DMS153 treated with DMSO at 0.1 percent for 48 hours (cell line): ENCODE data around the gene PDE7B.

Experiments
- DNase-seq: peaks from one replicate; lab custom pipeline; 2025; ENCODE audit not compliant: unreplicated experiment; lab: John Stamatoyannopoulos, UW

PDE7B gene

DNA sequence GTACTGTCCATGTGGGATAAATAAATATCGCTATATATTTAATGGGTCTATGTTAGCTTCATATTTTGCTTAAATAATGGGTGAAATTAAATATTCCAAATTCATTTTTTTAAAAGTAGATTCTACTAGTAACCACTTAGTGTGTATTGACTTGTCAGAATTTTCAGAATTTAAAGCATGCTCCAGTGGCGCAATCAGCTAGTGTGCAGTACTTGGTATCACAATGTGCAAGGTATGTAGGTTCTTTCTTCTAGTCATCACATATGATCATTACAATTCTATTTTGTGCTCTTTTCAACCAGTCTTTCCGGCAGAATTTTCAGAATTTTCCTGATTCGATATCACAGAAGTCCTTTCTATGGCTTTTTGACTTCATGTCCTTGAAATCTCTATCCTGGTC lies 32.6 kb downstream of the PDE7B start:
- no peak for DNase-seq

DNA sequence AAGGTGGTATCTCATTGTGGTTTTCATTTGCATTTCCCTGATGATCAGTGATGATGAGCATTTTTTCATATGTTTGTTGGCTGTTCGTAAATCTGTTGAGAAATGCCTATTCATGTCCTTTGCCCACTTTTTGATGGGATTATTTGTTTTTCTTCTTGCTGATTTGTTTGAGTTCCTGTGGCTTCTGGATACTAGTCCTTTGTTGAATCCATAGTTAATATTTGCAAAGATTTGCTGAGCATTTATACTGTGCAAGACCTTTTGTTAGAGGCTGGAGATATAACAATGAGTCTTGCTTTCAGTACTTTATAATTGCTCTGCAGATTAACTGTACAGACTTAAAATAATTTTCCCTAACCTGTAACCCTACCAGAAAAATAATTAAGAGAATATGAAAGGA lies 35.6 kb downstream of the PDE7B start:
- no peak for DNase-seq

GRCh38 chr6:135888818-135889217 lies 37.3 kb downstream of the PDE7B start:
- DNase-seq: no peak

GRCh38 chr6:135890876-135891275 lies 39.4 kb downstream of the PDE7B start:
- no peak for DNase-seq

DNA sequence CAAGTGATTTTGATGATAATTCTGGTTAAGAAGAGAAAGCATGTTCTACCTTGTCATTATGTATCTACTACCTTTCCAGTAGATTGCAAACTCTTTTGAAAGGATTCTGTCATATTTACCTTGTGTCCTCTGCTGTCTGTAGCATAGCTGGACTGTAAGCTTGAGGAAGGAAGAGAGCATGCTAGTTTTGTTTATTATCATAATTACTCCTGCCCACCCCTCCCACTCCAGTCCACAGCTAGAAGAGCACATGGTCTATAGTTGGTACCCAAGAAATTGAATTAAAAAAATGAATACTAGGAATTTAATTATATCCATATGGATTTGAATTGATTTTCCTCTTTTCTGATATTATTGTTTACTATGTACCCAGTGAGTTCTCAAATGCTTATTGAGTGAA lies 40.2 kb downstream of the PDE7B start:
- DNase-seq: no peak

DNA sequence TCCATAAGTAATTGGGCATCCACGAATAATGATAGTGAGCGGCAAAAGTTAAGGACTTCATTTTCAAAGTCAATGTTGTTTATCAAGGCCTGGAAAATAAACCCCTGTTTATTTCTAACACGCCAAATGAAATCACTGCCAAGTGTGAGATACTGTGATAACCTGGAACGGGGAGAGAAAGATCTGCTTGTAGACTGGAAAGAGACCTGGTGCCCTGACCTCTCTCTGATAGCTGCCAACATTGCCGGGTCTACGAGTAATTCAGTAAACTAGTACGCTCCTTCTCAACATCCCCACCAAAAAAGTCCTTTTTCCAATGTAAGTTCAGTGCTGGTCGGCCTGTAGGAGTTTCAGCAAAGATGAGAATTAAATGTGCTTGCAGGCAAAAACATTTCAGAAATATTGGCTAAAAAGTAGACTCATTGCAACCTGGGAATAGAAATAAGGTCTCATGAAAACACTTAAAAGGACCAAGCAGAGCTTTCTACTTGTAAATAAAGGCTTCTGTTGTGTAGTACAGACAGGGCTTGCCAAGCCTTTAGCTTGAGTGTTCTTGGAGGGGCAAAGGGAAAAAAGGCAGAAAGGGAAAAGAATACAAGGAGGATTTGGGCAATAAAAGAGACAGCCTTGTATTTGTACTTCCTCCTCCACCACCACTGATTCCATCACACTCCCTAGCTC lies 43.9 kb downstream of the PDE7B start:
- no peak for DNase-seq

DNA sequence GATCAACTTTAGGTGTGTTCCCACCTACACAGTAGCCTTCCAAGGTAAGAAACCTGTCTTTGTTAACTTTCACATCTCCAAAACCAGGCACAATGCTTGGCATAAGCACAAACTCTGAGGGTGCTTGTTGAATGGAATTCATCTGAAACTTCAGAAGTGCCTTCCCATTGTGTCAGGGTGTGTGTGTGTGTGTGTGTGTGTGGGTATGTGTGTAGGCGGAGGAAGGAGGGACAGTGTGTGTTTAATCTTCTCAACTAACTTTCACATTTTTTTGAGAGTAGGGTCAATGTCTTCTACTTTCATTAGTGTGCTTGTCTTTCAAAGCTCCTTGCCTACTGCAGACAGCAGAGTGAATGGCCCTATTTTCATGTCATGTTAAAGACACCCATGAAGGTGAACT lies 45.6 kb downstream of the PDE7B start:
- DNase-seq: no peak

DNA sequence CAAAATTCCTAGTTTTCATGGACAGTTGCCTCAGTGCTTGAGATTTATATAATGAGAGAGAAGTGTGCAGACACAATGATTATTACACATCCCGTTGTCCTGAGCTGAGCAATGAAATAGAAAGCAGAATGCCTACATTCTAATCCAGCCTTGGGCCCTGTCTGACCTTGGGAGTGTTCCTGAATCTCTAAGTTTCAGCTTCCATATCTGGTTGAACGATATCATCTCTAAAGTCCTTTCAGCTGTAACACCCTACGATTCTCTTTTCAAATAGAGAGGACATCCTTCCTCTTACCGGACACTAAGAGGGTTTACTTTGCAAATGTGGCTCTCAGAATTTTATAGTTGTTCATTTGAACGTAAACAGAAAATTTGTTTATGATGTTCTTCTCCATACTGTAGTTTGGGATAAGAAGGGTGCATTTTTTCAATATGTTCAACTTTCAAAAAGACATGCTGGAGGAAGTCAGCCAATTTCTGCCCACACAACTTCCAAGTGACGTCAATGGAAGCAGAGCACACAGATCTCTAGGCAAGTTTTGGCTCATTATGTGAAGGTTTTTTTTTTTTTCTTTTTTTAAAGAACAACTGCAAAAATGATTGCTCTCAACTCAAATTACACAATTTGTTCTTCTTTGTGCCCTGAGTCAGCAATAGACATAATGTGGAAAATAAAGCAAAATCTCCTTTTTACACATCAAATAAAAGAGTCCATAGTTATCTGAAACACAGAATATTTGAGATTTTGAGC lies 50.4 kb downstream of the PDE7B start:
- DNase-seq: no peak

DNA sequence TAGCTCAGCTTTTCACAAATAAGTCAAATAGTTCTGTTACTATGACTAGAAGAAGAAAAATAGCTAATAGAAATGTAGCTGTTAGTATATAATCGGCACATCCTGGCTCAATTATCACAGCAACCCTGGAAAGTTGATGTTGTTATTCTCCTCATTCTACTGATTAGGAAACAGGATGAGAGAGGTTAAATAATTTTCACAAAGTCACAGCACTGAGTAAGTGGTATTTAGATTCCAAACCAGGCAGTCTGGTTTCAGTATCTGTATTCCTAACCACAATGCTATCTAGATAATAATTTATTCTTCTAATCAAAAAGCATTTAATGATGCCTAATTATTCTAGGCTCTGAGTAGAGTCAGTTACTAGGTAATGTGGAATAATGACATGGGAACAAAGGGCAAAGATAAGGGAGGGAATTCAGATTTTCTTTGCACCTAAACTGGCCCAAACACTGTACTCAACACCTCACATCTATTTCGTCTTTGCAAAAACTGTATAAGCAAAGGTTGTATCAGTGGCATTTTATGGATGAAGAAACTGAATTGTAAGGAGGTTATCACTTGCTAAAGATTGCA lies 51.3 kb downstream of the PDE7B start:
- no peak for DNase-seq

DNA sequence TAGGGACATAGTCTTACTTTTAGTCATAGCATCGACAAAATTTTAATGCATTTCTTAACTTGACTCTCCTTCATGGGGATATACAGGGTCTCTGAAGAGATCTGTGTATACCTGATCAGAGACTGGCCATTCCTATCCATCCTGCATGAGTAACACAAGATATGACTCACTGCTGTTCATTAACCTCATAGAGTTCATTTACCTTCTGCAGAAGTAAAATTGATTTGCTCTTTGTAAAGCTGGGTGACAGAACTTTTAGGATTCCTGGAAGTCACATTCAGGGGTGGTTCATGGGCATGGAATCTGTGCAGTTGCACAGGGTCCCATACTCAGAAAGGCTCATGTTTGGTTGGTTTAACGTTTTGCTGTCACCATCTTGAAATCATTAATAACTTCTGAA lies 53.2 kb downstream of the PDE7B start:
- DNase-seq: no peak

DNA sequence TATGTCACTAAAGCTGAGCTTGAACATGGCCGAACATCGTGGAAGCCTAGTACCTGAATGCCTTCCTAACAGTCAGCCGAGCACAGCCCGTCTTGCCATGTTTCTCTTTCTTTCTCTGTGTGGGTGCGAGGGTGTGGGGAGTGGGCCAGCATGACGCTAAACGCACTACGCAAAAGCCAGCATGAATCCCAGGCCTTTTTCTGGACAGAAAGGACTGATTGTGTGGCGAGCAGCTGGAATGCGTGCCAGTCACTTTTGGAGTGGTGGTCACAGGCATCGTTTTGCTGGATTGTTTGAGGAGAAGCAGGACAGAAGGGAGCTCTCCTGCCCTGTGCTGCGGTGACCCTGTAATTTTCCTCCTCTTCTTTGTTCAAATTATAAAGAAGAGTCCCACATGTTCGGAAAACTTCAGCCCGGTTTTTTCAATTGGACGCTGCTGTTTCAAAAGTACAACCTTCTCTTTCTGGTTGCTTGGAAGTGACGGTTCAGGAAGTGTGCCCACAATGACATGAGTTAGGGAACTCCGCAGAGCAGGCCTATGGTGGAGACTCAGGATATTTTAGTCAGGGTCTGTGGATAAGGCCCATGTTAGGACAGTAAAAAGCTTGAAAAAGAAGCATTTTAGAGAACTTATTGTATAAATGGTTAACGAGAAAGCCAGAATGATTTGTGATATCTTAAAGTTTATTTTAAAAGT lies 54.3 kb downstream of the PDE7B start:
- no peak for DNase-seq

DNA sequence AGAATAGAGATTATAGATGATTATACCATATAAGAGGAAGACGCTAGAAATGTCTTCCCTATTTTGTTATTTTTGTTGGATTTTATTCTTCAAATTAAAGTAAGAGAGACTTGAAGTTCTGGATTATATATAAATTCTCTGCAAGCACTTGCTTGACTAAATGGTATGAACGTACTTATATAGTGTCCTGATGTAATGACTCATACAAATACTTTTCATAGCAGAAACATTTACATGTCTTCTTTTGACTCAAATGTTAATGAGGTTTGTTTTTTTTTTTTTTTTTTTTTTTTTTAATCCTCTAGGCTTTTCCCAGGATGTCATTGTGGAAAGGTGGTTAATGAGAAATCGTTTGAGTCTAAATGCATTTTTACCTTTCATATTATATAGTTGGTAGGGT lies 55.0 kb downstream of the PDE7B start:
- DNase-seq: no peak

DNA sequence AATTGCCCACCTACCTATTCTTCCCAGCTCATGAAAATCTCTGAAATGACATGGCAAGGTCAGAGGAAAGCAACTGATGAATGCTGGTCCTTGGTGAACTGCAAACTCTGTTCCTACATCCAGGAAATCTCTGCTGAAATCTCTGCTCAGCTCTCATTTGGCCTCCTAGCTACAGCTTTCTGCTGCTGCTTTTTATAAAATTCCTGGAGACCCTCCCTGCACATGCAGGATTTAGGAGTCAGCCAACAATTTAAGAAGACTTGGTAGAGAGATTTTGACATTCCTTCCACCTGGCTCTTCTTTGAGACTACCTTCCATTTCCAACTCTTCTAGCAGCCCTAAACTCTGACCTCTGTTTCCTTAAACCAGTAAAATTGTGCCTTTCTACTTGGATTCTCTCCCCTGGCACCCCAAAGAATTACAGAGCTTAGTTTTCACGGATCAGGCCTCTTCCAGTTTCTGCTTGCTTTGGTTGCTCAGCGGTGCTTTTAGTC lies 55.5 kb downstream of the PDE7B start:
- DNase-seq: no peak

GRCh38 chr6:135909737-135910387 lies 58.4 kb downstream of the PDE7B start:
- DNase-seq: peak; percentile 57

GRCh38 chr6:135910790-135911618 lies 59.5 kb downstream of the PDE7B start:
- no peak for DNase-seq

GRCh38 chr6:135913785-135914184 lies 62.3 kb downstream of the PDE7B start:
- no peak for DNase-seq

GRCh38 chr6:135919026-135919425 lies 67.5 kb downstream of the PDE7B start:
- DNase-seq: no peak

- no peak for DNase-seq
Measured at GRCh38 chr6:135920689-135921088, 69.2 kb downstream of the PDE7B start.

- no peak for DNase-seq
Measured at GRCh38 chr6:135921188-135921587, 69.7 kb downstream of the PDE7B start.

DNA sequence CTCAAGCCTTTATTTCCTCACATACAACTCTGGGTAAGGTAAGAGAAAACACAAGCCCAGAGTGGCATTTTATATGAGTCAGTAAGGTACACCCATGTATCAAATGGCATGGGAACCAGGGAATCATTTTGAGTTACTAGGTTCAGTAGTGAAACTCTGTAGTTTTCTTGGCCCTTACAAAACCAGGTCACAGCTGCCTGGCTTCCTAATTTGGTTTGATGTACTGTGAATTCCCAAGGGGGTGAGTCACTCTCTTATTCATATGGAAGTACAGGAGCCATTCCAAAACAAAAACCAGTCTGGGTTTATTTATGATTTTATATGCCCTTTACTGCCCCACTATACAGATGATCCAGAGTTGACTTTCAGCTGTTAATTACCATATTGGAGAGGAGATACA lies 70.7 kb downstream of the PDE7B start:
- peak; percentile 25 for DNase-seq
